Activated CD4-positive, alpha-beta T cell treated with anti-CD3 and anti-CD28 coated beads for 24 hours (primary cell): ENCODE measurements around the gene UBALD1.

Experiments used
- DNase-seq, 2 donors: peaks; one replicate each; pipeline ENCODE4 v3.0.0-alpha.2; 2020; ENCODE audit warnings: low read depth in 2 of 2

UBALD1 gene

DNA sequence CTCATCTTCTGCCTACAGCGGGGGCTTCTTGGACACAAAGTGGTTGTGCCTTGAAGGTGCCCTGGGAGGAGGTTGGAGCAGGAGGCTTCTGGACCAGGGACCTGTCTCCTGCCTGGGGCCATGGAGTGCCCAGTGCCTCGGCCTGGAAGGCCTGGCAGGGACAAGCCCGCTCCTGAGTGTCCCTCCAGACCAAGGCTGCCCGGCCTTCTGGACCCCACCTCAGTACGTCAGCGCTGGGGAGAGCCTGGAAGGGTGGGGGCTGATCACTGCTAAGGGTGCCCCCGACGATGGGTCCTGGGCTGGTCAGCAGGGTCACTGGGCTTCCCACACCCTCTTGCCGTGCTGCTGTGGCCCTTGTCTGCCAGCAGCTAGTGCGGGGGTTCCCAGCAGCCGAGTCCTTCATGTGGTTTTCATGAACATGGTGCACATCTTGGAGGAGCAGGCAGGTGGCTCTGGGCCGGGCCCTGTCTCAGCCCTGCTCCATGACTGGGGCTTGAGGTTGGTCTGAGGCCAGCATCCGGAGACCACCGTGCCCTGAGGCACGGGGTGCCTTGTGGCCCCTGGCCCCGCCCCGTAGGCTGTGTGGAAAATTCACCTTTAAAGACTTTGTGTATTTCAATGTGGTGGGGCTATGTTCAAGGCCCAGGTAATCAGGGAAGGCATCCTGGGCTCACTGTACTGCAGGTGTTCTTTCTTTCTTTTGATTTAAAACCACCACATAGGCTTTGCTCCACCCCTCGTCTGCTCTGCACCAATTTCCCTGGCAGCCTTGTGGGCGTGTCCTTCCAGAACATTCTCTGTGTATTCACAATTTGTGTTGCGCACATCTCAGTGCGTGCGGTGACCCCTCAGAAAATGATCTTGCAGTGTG is 32.3 kb upstream of the UBALD1 start:
- no peak for DNase-seq

- DNase-seq: no peak
These were observed 27.2 kb upstream of the UBALD1 start for GRCh38 chr16:4641895-4642294.

DNA sequence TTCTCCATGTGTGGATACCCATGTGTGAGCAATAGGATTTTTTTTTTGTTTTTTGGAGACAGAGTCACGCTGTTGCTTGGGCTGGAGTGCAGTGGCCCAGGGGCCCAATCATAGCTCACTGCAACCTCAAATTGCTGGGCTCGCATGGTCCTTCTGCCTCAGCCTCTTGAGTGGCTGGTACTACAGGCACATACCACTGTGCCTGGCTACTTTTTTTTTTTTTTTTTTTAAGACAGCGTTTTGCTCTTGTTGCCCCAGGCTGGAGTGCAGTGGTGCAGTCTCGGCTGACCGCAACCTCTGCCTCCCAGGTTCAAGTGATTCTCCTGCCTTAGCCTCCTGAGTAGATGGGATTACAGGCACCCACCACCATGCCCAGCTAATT is 26.6 kb upstream of the UBALD1 start:
- no peak for DNase-seq

DNA sequence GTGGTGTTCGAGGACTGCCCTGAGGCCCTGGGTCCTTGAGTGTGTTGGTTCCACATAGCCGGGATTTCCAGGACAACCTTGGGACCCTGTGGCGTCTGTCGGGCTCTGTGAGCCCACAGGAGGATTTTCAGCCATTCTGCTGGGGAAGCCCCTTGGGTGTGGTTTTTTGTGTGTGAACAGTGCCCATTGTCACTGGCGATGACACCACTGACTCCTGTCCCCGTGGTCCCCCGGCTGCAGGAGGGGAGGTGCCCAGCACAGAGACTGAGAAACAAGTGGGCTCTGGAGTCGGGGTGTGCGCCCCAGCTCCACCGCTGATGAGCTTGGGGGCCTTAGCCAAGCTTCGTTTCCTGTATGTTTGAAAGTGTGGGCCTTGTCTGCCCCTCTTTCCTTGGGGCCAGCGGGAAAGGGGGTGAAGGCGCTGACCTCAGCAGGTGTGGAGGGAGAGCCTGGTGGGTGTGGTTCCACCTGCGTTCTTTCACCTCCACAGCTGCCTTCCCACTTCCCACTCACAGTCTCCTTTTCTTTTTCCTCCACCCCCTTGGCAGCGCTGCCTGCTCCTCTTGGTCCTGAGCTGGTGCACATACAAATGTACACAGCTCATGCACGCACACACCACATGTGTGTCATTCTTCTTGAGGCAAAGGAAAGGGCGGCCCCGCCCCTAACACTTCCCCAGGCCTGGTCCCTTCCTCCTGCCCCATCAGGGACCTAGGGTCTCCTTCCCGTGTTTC is 26.1 kb upstream of the UBALD1 start:
- DNase-seq: no peak

GRCh38 chr16:4639899-4640509 is 25.3 kb upstream of the UBALD1 start:
- no peak for DNase-seq

- no peak for DNase-seq
These were observed 22.9 kb upstream of the UBALD1 start for GRCh38 chr16:4637501-4638166.

DNA sequence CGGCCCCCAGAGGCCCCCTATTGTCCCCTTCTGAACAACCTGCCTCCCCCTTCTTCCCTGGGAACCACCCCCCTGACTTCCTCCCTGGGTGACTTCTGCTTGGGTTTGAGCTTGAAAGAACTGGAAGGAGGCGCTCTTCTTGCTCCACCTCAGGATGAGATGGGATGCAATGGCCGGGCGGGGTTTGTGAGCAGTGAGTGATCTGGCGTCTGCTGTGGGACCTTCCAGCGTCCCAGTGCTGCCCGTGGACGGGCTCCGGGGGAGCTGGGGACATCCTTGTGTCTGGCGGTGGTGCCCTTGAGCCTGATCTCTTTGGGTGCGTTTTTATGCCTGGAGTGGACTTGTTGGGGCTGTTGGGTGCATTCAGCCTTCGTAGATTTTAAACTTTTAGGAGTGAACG is 21.5 kb upstream of the UBALD1 start:
- DNase-seq: no peak

DNA sequence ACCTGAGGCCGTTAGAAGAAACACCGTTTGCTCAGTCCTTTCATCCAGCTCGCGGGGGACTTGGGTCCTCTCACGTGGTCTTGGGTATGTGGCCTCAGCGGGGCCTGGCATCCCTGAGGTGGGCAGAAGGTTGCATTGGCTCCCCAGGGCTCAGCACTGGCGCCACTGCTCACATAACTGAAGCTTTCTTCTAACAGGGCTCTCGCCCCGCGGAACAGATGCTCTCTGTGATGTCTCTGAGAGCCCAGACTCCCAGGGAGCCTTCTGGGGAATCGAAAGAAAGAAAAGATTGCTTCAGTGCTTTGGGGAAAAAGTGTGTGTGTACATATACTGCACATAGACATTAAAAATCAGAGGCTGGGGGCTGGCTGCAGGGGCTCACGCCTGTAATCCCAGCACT is 20.1 kb upstream of the UBALD1 start:
- DNase-seq: no peak

- DNase-seq: no peak
These were observed 19.4 kb upstream of the UBALD1 start for GRCh38 chr16:4633910-4634635.

DNA sequence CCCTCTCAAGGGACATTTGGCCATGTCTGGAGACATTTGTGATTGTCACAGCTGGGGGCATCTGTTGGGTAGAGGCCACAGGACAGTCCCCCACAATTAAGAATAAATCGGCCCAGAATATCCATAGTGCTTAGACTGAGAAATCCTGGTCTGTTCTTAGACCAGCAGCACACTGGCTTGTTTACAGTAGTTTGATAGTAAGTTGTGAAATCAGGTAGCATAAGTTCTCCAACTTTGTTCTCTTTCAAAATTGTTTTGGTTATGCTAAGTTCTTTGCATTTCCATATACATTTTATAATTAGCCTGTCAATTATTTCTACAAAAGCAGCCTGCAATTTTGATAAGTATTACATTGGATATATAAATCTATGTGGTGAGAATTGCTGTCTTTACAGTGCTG is 16.8 kb upstream of the UBALD1 start:
- no peak for DNase-seq

GRCh38 chr16:4628283-4628682 is 13.6 kb upstream of the UBALD1 start:
- DNase-seq: no peak

GRCh38 chr16:4626396-4626795 is 11.7 kb upstream of the UBALD1 start:
- no peak for DNase-seq

DNA sequence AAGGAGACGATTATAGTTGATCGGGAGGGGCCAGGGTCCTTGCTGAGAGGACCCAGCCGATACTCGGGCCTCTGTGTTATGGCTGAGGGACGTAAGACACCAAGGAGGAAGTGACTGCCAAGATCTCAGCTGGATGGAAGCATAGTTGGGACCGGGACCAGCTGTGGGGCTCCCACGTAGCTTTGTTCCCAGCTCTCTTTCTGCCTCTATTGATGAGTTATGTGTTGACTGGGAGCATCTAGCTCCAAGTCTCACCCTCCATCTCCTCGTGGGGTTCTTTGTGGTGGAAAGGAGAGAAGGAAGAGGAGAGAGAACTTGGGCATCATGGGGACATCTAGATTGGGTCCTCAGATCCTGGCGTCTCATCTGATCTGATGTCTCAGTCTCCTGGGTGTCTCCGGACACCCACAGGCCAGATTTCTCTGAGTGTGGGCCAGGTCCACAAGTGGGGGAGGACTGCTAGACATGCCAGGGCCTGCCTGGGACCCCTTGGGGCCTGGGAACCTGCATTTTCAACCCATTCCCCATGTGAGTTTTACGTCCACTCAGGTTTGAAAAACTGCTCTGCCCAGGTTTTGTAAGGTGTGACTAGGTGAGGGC is 11.0 kb upstream of the UBALD1 start:
- DNase-seq: no peak

GRCh38 chr16:4624827-4625559 is 10.3 kb upstream of the UBALD1 start:
- peak; percentile 39 to 70 for DNase-seq

- DNase-seq: peak; percentile 87 to 89
These were observed 9.5 kb upstream of the UBALD1 start, which contains the start of gene MGRN1 for GRCh38 chr16:4624015-4624826. MGRN1 (plus strand) TSS chr16:4624826; CDS start chr16:4624961, 135 bp downstream.

DNA sequence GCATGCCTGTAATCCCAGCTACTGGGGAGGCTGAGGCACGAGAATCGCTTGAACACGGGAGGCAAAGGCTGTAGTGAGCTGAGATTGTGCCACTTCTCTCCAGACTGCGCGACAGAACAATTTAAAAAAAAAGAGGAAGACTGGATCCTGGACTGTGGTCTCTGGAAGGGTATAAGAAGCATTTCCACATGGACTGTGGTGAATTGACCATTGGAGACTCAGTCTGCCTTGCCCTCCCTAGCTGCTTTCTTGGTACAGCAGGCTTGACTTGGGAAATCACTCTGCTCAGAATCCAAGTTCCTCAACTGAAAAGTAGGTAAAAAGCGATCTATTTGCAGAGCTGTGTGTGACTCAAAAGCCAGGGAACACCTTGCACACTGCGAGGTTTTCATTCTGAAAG is 8.9 kb upstream of the UBALD1 start:
- DNase-seq: no peak

GRCh38 chr16:4618645-4619418 is 4.1 kb upstream of the UBALD1 start:
- no peak for DNase-seq

GRCh38 chr16:4617880-4618279 is 3.2 kb upstream of the UBALD1 start:
- no peak for DNase-seq
